Activated naive CD4-positive, alpha-beta T cell treated with anti-CD3 and anti-CD28 coated beads, Interleukin-2, amount 50 U/mL, for 72 hours (primary cell): ENCODE data around the gene STK32C. TPM values are rescaled to one million over a fixed set of nuclear protein-coding genes. Genes with fewer than 3 reads are reported as not detected.
A peak's percentile ranks its signal among the peaks of the same experiment; 100 is the strongest.
"Not testable (repeated sequence)": the region's sequence is repeated elsewhere in the genome, so short reads cannot be mapped to it uniquely, and the experiment has no call there.

ENCODE experiments used
- ATAC-seq, 2 donors: fragments of 150-1000 bp; cut with Tn5 transposase; 2 replicates each; pipeline ENCODE4 v1.10.0; 2021; ENCODE audit warnings: mild to moderate bottlenecking in 2 of 2, moderate library complexity in 2 of 2
- DNase-seq, 2 donors: peaks; one replicate each; pipeline ENCODE4 v3.0.0; 2021 to 2022; ENCODE audit warnings: low spot score in 2 of 2
- H3K27ac Mint-ChIP-seq, 2 donors: one replicate each; pipeline ENCODE4 v1.8.0; 2022; ENCODE audit warnings: mild to moderate bottlenecking in 2 of 2, mixed read lengths in 2 of 2
- H3K36me3 Mint-ChIP-seq, 2 donors: one replicate each; pipeline ENCODE4 v1.8.0; 2022; ENCODE audit warnings: mixed read lengths in 2 of 2
- H3K9me3 Mint-ChIP-seq, 2 donors: one replicate each; pipeline ENCODE4 v1.8.0; 2022; ENCODE audit warnings: mixed read lengths in 2 of 2
- total RNA-seq, 2 donors: library from RNA; stranded (reverse); gene quantifications; one replicate each; pipeline ENCODE4 v1.2.3, GENCODE V29; 2022

Gene STK32C
- total RNA-seq, 2 donors from 2014 or later, result 14.5 to 25.5 TPM

GRCh38 chr10:132329565-132330485, 22.1 kb upstream of the STK32C start:
- DNase-seq (no peak), ATAC-seq (peak; percentile 8 to 60)
- Mint-ChIP-seq H3K36me3 (peaks cover 30 to 63% of the 10 kb centered on the region in 2 donors), H3K9me3 (peaks cover 0 to 1% of the 10 kb centered on the region in 2 donors), H3K27ac (peak overlapping the region; percentile 82 to 95)

GRCh38 chr10:132328738-132329137, 21.0 kb upstream of the STK32C start:
- H3K36me3 Mint-ChIP-seq, result peaks cover 33 to 70% of the 10 kb centered on the region in 2 donors
- peak overlapping the region in 1 of 2 donors; percentile 95 for H3K27ac Mint-ChIP-seq
- no peak for DNase-seq
- ATAC-seq, result no peak
- H3K9me3 Mint-ChIP-seq, result peaks cover 0 to 4% of the 10 kb centered on the region in 2 donors

- no peak for DNase-seq
- no peak for ATAC-seq
- peaks cover 0 to 4% of the 10 kb centered on the region in 2 donors for H3K9me3 Mint-ChIP-seq
- H3K36me3 Mint-ChIP-seq, result peaks cover 33 to 70% of the 10 kb centered on the region in 2 donors
- peak overlapping the region in 1 of 2 donors; percentile 95 for H3K27ac Mint-ChIP-seq
Observed at GRCh38 chr10:132328106-132328505, 20.4 kb upstream of the STK32C start.

- no peak for DNase-seq
- peak overlapping the region in 1 of 2 donors; percentile 11 for H3K27ac Mint-ChIP-seq
Observed at GRCh38 chr10:132326925-132327324, 19.2 kb upstream of the STK32C start.

GRCh38 chr10:132326344-132326889, 18.7 kb upstream of the STK32C start:
- Mint-ChIP-seq H3K27ac (peak overlapping the region in 1 of 2 donors; percentile 11), H3K36me3 (peaks cover 28 to 65% of the 10 kb centered on the region in 2 donors), H3K9me3 (peaks cover 0 to 4% of the 10 kb centered on the region in 2 donors)
- ATAC-seq (no peak), DNase-seq (no peak)

More at GRCh38 chr10:132326925-132327324, 19.2 kb upstream of the STK32C start:
- Mint-ChIP-seq H3K9me3 (peaks cover 0 to 4% of the 10 kb centered on the region in 2 donors), H3K36me3 (peaks cover 33 to 70% of the 10 kb centered on the region in 2 donors)
- peak in 1 of 2 donors; percentile 17 for ATAC-seq

- Mint-ChIP-seq H3K9me3 (peaks cover 0 to 4% of the 10 kb centered on the region in 2 donors), H3K36me3 (peaks cover 12 to 46% of the 10 kb centered on the region in 2 donors), H3K27ac (peak overlapping the region in 1 of 2 donors; percentile 52)
- ATAC-seq (no peak), DNase-seq (no peak)
Observed at GRCh38 chr10:132324186-132324585, 16.4 kb upstream of the STK32C start.

GRCh38 chr10:132322586-132323048, 14.9 kb upstream of the STK32C start:
- peaks cover 0 to 4% of the 10 kb centered on the region in 2 donors for H3K9me3 Mint-ChIP-seq
- H3K36me3 Mint-ChIP-seq, result peaks cover 7 to 30% of the 10 kb centered on the region in 2 donors
- peak overlapping the region in 1 of 2 donors; percentile 36 for H3K27ac Mint-ChIP-seq
- no peak for DNase-seq
- ATAC-seq, result no peak

- ATAC-seq (no peak), DNase-seq (no peak)
- Mint-ChIP-seq H3K36me3 (peaks cover 7 to 22% of the 10 kb centered on the region in 2 donors), H3K27ac (no peak overlapping the region), H3K9me3 (peaks cover 0 to 4% of the 10 kb centered on the region in 2 donors)
Observed at GRCh38 chr10:132321726-132322125, 14.0 kb upstream of the STK32C start.

- Mint-ChIP-seq H3K9me3 (peaks cover 0 to 4% of the 10 kb centered on the region in 2 donors), H3K27ac (no peak overlapping the region)
- ATAC-seq, result peak; percentile 4 to 20
Observed at GRCh38 chr10:132320654-132321469, 13.1 kb upstream of the STK32C start.

GRCh38 chr10:132319853-132320653, 12.3 kb upstream of the STK32C start:
- peak overlapping the region in 1 of 2 donors; percentile 3 for H3K27ac Mint-ChIP-seq
- DNase-seq (peak in 1 of 2 donors; percentile 55), ATAC-seq (peak; percentile 97 to 99)
- peaks cover 0 to 4% of the 10 kb centered on the region in 2 donors for H3K9me3 Mint-ChIP-seq
- peaks cover 6 to 9% of the 10 kb centered on the region in 2 donors for H3K36me3 Mint-ChIP-seq

More at GRCh38 chr10:132320654-132321469, 13.1 kb upstream of the STK32C start:
- H3K36me3 Mint-ChIP-seq, result peaks cover 7 to 14% of the 10 kb centered on the region in 2 donors
- DNase-seq, result no peak

- not testable (repeated sequence) for H3K36me3 Mint-ChIP-seq, H3K27ac Mint-ChIP-seq, H3K9me3 Mint-ChIP-seq, DNase-seq, ATAC-seq
Observed at GRCh38 chr10:132317477-132317876, 9.7 kb upstream of the STK32C start.

GRCh38 chr10:132316133-132316532, 8.4 kb upstream of the STK32C start:
- Mint-ChIP-seq H3K27ac (no peak overlapping the region), H3K36me3 (no peaks in the 10 kb centered on the region), H3K9me3 (peaks cover 0 to 8% of the 10 kb centered on the region in 2 donors)
- ATAC-seq (no peak), DNase-seq (no peak)

GRCh38 chr10:132314881-132315280, 7.1 kb upstream of the STK32C start:
- not testable (repeated sequence) for ATAC-seq, H3K27ac Mint-ChIP-seq, H3K36me3 Mint-ChIP-seq, DNase-seq, H3K9me3 Mint-ChIP-seq

GRCh38 chr10:132314336-132314735, 6.6 kb upstream of the STK32C start:
- Mint-ChIP-seq H3K27ac (no peak overlapping the region), H3K36me3 (no peaks in the 10 kb centered on the region)
- ATAC-seq, result no peak

GRCh38 chr10:132313865-132314264, 6.1 kb upstream of the STK32C start:
- no peaks in the 10 kb centered on the region for H3K36me3 Mint-ChIP-seq
- ATAC-seq (no peak), DNase-seq (no peak)
- H3K9me3 Mint-ChIP-seq, result peaks cover 0 to 8% of the 10 kb centered on the region in 2 donors
- H3K27ac Mint-ChIP-seq, result no peak overlapping the region

More at GRCh38 chr10:132314336-132314735, 6.6 kb upstream of the STK32C start:
- peaks cover 0 to 8% of the 10 kb centered on the region in 2 donors for H3K9me3 Mint-ChIP-seq
- DNase-seq, result no peak
